ENCODE measurements around the gene DNAH1.
A peak's percentile ranks its signal among the peaks of the same experiment; 100 is the strongest.

DNAH1 gene

GRCh38 chr3:52406791-52407510 is 90.8 kb downstream of the DNAH1 start:
- FAIRE-seq, result no peak

DNA sequence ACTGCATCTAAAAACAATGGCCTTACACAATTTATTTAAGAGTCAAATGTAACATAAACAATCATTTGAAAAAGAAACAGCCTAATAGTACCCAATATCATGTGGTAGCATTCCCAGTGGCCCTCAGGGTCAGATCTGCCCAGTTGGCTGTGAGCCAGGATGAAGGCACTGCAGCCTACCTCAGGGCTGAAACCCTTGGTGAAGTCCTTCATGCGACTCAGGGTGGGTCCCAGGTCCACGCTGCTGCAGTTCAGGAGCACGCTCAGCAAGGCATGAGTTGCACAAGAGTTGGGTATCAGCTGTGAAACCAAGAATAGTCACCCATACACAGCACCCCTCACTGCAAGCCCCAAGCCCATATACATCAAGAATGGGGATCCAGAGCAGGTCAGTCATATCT is 91.7 kb downstream of the DNAH1 start:
- no peak for FAIRE-seq

DNA sequence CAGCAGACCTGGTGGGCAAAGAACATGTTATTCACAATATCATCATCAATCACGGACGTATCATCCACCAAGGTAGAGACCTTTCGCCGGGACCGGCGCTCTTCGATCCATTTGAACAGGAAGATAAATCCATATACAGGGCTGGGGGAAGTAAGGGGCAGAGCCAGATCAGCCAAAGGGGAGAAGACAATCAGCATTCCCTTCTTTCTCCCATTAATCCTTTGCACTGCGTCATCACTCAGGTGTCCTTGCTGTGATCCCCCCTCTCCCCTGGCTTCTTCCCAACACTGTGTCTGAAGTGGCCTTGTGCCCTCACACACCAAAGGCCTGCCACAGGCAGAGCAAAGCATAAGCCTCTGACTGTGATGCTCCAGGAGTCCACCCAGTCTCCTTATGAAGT is 92.3 kb downstream of the DNAH1 start:
- no peak for FAIRE-seq

GRCh38 chr3:52415800-52416199 is 99.7 kb downstream of the DNAH1 start:
- FAIRE-seq, result no peak

DNA sequence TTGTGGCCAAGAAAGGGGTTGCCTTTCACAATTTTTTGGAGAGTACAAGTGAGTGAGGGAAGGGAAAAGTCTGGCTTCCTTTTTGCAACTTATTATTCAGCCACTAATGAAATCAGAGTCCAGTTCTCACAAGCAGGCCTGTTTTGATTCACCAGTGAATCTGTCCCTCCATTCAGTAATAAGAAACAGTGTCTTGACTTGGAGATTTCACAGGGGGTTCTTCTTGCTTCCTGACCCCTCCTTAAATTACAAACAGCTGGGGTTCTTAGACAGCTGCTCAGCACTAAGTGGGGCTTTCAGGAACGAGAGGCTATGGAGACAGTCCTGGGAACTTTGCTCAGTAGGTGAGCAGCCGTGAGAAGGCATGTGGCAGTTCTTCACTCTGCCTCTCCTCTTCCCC is 104.3 kb downstream of the DNAH1 start:
- FAIRE-seq, result no peak

DNA sequence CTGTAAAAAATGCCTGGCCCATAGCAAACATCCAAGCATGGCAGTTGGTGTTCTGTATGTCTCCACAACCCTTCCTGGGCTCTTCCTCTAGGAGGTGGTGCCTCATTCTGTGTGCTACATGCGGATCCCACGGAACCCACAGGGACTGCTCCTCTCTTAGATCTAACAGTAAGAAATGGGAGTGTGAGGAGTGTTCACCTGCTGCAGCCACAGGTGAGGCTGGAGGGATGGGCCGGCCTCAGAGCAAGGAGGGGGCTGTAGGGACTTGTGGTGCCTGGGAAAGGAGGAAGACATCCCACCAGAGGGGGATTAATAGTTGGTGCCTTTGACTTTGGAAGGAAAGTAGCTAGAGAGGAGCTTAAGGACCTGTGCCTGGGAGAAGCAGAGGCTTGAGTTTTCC is 106.5 kb downstream of the DNAH1 start:
- no peak for FAIRE-seq

- no peak for FAIRE-seq
These were observed 107.1 kb downstream of the DNAH1 start for GRCh38 chr3:52423173-52423572.

DNA sequence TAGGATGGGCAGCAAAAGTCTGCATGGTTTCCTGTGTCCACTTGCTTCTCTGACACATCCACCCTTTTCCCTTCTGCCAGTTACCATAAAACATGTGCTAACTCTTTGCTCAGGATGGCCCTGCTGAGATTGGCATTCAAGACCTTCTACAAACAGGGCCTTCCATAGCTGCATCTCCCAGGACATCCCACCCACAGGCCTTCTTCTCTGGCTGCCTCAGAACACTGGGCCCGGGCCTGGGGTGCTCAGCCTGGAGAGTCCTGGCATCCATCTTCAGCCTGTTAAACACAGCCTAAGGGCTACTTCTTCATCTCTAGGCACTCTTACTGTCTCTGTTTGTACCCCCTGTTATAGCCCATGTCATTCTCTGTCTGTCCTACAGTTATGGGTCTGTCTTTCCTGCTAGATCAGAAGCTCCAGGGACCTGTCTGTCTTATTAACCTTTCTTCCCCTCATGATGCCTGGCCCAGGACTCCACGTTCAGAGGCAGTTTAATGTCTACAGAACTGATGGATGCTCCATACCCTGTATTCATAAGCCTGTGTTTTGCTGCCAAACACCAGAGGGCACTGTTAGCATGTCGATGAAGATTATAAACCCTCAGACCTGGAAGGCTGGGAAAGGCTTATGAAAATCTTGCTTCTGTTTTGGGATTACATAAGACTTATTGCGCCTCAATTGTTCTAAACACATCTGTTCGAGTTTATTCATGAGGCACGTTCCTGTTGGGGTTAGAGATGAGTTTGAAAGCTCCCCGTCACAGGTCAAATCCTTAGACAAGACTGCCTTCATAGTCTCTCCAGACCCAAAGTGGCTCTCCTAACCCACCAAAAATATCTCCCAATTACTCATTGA is 112.3 kb downstream of the DNAH1 start:
- FAIRE-seq, result peak; percentile 94

- FAIRE-seq, result no peak
These were observed 112.9 kb downstream of the DNAH1 start for GRCh38 chr3:52429031-52429430.

DNA sequence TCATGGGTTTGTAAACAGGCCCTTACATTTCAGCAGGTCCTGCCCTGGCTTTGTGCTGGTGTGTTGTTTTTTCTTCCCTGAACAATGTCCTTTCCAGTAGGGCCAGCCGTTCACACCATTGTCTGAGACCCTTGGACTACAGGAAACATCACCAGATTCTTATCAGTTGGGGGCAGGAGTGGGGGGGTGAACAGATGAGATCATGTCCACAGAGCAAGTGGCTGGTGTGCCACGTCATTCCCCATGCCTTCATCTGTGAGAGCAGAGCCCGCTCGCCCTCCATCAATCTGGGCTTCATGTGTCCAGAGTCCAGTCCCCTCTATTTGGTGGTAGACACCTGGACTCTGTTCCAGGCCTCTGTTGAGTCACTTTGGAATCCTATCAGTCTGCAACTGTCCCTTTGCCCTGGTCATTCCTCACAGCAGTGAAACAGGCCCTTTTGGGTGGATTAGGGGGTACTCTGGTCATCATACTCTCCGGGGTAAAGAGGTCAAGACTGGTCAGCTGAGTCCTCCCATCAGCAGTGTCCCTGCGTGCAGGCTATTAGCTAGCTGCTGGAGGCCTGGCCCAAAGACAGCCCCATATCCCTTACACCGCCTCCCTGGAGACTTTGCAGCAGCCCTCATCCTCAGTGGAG is 113.8 kb downstream of the DNAH1 start:
- FAIRE-seq, result no peak

DNA sequence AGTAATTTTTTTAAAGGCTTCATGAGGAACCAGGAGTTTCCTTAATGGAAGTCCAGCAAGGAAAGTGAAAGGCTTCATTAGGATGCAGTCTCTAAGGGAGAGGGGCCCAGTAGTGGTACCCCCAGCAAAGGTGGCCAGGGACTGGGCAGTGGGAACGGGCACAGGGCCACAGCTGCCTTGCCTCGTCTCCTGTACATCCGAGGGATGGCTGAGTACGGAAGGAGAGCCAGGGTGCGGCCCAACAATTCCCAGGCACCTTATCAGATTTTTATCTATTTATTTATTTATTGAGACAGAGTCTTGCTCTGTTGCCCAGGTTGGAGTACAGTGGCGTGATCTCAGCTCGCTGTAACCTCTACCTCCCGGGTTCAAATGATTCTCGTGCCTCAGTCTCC is 114.3 kb downstream of the DNAH1 start:
- no peak for FAIRE-seq

DNA sequence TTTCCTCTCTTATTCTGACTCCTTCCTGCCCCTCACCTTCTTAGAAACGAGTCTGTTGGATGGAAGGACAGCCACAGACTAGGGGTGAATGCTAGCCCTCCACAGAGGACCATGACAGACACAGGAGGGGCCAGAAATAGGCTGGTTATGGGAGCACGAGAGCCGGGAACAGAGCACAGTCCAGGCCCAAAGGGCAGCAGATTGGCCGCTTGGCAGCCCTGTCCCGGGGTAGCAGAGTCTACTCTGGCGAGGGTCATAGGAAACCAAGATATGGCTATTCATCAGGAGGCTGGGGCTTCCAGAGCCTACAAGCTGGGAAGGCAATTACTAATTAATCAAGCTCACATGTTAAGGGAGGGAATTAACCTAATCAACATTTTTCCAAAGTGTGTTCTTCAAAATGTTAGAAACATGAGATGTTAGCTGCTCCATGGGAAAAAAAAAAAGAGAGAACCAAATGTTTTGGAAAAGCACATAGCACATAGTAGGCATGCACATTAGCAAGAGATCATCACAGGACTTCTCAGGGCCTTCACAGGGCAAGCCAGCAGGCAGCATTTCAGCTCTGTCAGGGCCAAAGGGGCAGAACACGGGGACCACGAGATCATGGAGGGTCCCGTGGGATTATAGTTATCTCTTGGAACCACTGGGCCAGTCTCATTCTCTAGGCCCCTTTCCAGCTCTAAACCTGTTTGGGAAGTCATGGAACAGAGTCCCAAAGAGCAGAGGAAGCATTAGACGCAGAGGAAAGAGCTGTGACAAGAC is 115.5 kb downstream of the DNAH1 start:
- no peak for FAIRE-seq

DNA sequence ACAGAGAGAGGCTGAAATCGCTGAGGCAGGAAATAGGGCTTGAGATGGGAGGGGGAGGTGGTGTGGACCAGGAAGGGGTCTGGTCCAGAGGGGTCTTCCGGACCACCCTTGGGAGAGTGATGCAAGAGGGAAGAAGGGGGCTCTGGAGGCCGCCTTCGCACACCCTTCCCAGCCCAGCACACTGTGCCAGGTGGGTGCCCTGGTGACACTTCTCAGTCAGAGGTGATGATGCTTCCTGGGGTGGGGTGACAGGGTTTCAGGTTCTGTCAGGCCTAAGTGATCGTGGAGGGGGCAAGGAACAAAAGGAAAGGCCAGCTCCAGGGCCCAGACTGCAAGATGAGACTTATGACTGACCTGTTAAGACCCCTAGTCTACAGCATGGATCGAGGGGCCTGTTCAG is 116.1 kb downstream of the DNAH1 start:
- no peak for FAIRE-seq

DNA sequence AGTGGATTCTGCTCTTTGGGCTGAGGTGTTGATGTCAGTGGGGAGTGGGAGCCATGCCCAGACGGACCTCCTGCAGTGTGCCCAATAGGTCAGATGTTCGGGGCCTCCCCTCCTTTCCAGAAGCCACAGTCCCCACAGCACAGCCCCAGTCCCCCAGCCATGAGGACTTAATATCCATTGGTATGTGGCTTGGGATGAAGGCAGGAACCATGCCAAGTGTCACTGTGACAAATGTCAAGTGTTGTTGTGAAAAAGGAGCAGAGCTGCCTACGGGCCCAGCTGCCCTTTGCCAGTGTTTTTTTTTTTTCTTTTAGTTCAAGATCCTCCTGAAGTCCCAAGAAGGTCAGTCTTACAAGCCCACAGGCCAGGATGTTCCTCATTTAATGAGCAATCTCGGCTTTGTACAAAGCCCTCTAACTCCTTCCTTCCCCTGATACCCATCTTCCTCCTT is 116.6 kb downstream of the DNAH1 start:
- FAIRE-seq, result no peak

GRCh38 chr3:52433328-52433995 is 117.3 kb downstream of the DNAH1 start:
- FAIRE-seq, result no peak

DNA sequence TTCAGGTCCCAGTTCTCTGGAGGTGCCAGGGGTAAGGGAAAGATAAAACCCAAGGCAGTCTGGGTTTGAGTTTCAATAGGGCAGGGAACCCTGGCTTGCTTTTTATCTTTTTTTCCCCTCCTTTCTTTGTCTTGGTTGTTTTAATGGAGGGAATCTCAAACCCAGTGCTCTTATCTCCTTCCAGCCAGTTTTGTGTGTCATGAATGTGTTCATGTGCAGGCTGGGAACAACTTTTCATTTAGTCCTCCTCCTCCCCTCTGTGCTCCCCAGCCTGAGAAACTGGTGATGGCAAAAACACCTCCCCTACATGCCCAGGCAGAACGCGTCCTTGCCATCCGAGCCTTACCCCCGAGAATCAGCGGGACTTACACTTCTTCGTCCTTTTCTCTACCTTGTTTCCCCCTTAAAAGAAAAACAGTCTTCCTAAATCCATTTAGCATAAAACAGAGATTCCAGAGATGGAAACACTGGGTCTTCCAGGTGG is 117.9 kb downstream of the DNAH1 start:
- no peak for FAIRE-seq

GRCh38 chr3:52434491-52435115 is 118.5 kb downstream of the DNAH1 start:
- no peak for FAIRE-seq

DNA sequence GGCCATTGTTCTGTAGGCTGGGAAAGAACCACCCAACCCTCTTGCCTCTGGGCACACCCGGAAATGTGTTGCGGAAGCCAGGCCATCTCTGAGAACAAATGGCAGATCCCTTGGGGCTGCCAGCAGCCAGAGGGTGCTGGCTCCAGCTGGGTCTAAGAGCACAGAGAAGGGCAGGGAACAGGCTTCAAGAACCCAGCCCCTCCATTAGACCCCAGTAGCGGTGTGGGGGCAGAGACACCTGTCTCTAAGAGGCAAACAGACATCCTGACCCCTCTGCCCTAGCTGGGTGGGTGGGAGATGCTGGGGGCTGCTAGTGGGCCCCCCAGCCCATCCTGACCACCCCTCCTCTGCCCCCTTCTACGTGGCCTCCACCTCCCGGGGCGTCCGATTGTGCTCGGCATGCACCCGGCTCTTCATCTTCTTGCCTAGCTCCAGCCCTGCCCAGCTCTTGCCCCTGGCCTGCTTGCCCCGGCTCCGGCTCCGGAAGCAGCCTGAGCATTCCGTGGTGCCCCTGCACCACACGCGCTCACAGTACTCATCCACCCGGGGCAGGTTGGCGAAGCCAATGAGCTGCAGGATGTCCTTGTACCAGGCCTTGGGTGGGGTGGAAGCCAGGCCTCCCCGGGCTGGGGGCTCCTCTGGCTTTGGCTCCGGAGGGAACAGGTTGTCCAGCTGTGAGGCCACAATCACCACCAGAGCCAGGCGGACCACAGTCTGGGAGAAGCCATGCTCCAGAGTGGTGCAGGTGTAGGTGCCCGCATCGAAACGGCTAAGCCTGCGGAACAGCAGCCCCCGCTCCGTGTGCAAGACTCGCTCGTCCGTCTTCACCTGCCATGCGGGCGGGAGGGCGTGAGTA is 119.4 kb downstream of the DNAH1 start:
- no peak for FAIRE-seq

GRCh38 chr3:52436500-52437149 is 120.5 kb downstream of the DNAH1 start:
- no peak for FAIRE-seq
